OCI-LY3 (cell line): ENCODE results near the gene ATP7B.

Experiments
- EZH2phosphoT487 ChIP-seq: fragments of 200-600 bp; shearing (Covaris generic); IDR thresholded peaks from 2 replicates; pipeline ENCODE4 v1.6.1; 2018; ENCODE audit warnings: antibody characterized with exemption, mixed run types, low read depth
- TF ChIP-seq, protein P1 (sequence below): fragments of 200-600, 300-600 bp; sonication (generic); IDR thresholded peaks from 2 replicates; pipeline ENCODE4 v1.5.1; 2014; ENCODE audit warnings: antibody characterized with exemption, low read length, low read depth

- TF ChIP-seq, protein P1, sequence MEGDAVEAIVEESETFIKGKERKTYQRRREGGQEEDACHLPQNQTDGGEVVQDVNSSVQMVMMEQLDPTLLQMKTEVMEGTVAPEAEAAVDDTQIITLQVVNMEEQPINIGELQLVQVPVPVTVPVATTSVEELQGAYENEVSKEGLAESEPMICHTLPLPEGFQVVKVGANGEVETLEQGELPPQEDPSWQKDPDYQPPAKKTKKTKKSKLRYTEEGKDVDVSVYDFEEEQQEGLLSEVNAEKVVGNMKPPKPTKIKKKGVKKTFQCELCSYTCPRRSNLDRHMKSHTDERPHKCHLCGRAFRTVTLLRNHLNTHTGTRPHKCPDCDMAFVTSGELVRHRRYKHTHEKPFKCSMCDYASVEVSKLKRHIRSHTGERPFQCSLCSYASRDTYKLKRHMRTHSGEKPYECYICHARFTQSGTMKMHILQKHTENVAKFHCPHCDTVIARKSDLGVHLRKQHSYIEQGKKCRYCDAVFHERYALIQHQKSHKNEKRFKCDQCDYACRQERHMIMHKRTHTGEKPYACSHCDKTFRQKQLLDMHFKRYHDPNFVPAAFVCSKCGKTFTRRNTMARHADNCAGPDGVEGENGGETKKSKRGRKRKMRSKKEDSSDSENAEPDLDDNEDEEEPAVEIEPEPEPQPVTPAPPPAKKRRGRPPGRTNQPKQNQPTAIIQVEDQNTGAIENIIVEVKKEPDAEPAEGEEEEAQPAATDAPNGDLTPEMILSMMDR, result no peak
- no peak for TF ChIP-seq EZH2phosphoT487
Observed at GRCh38 chr13:51892657-51893056, 118.6 kb downstream of the ATP7B start.
